GM12878 (cell line): Measurements from ENCODE around the gene PRDM1.

Source experiments
- CHD2 ChIP-seq: IDR thresholded peaks from 2 replicates; pipeline ENCODE4 v1.6.1; 2011; ENCODE audit warnings: low read depth, low read length, improper control_type of control experiment, borderline replicate concordance
- POLR2A ChIP-seq: IDR thresholded peaks from 2 replicates; pipeline ENCODE4 v1.6.1; 2011; ENCODE audit warnings: low read depth, mild to moderate bottlenecking, low read length
- SPI1 ChIP-seq: IDR thresholded peaks from 2 replicates; pipeline ENCODE4 v1.6.1; 2011; ENCODE audit warnings: low read depth, mild to moderate bottlenecking, low read length, moderate library complexity, borderline replicate concordance; ENCODE audit not compliant: insufficient read depth
- TF ChIP-seq, protein P1 (sequence below), 3 experiments: IDR thresholded peaks in 2 of 3; conservative IDR thresholded peaks in 1 of 3; 2 replicates each; pipeline ENCODE4 v1.5.1; 2011; ENCODE audit warnings: low read depth in 3 of 3, low read length in 3 of 3, mild to moderate bottlenecking in 3 of 3, control low read depth in 2 of 3, moderate library complexity in 2 of 3, inconsistent platforms in 1 of 3, mixed read lengths in 1 of 3; ENCODE audit not compliant: control insufficient read depth in 2 of 3, insufficient read depth in 1 of 3; ENCODE audit errors: extremely low read depth in 1 of 3

DNA sequence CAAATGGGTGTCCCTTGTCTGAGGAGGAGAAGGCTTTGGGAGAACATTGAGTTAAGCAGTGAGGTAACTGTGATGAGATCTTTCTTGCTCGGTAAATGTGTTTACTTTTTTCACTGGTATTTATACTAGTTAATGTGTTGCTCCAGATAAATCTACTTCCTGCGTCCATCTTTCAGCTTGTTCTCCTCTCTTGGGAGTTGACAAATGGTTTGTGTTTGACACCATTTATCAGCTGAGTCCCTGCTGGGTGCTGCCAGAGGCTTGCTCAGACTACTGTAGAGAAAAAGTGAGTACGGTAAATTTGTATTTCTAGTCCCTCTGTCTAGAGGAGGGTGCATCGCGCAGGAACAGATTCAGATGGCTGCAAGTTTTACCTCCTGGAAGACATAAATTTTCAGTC lies 8.3 kb upstream of the PRDM1 start:
- TF ChIP-seq, protein P1, sequence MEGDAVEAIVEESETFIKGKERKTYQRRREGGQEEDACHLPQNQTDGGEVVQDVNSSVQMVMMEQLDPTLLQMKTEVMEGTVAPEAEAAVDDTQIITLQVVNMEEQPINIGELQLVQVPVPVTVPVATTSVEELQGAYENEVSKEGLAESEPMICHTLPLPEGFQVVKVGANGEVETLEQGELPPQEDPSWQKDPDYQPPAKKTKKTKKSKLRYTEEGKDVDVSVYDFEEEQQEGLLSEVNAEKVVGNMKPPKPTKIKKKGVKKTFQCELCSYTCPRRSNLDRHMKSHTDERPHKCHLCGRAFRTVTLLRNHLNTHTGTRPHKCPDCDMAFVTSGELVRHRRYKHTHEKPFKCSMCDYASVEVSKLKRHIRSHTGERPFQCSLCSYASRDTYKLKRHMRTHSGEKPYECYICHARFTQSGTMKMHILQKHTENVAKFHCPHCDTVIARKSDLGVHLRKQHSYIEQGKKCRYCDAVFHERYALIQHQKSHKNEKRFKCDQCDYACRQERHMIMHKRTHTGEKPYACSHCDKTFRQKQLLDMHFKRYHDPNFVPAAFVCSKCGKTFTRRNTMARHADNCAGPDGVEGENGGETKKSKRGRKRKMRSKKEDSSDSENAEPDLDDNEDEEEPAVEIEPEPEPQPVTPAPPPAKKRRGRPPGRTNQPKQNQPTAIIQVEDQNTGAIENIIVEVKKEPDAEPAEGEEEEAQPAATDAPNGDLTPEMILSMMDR (IDR thresholded peaks at IDR 0.05 in 2 of 3, conservative IDR thresholded peaks at IDR 0.05 in 1 of 3; ENCODE audit: control insufficient read depth in 2 of 3, extremely low read depth in 1 of 3, insufficient read depth in 1 of 3, low read depth in 3 of 3, low read length in 3 of 3) = no peak
- no peak for TF ChIP-seq SPI1
- no peak for TF ChIP-seq POLR2A
- no peak for TF ChIP-seq CHD2
